GM19397 (cell line): ENCODE results near the gene NAV1.

Source experiments
- ATAC-seq: cut with Tn5 transposase; IDR thresholded peaks from one replicate; pipeline ENCODE4 v1.9.1; 2021; ENCODE audit warnings: mild to moderate bottlenecking, moderate library complexity; ENCODE audit not compliant: unreplicated experiment

The NAV1 gene

GRCh38 chr1:201525193-201525778 is 13.6 kb upstream of the NAV1 start:
- ATAC-seq: no peak

- no peak for ATAC-seq
These were observed 11.0 kb upstream of the NAV1 start for GRCh38 chr1:201527879-201528278.

GRCh38 chr1:201528631-201529252 is 10.2 kb upstream of the NAV1 start:
- ATAC-seq: no peak

- ATAC-seq: no peak
These were observed 8.0 kb upstream of the NAV1 start for GRCh38 chr1:201530741-201531531.

GRCh38 chr1:201531551-201532425 is 7.1 kb upstream of the NAV1 start:
- no peak for ATAC-seq

GRCh38 chr1:201533836-201534235 is 5.1 kb upstream of the NAV1 start:
- no peak for ATAC-seq

GRCh38 chr1:201535046-201535918 is 3.6 kb upstream of the NAV1 start:
- ATAC-seq: no peak

- ATAC-seq: no peak
These were observed 3.0 kb upstream of the NAV1 start for GRCh38 chr1:201535919-201536245.

GRCh38 chr1:201536558-201536957 is 2.4 kb upstream of the NAV1 start:
- no peak for ATAC-seq

- ATAC-seq: no peak
These were observed 1.9 kb upstream of the NAV1 start for GRCh38 chr1:201537028-201537427.

- ATAC-seq: no peak
These were observed 1.5 kb upstream of the NAV1 start for GRCh38 chr1:201537467-201537866.

- no peak for ATAC-seq
These were observed 876 bp upstream of the NAV1 start for GRCh38 chr1:201537891-201538611.

- no peak for ATAC-seq
These were observed 869 bp downstream of the NAV1 start for GRCh38 chr1:201539561-201540431.

GRCh38 chr1:201540846-201541735 is 2.2 kb downstream of the NAV1 start:
- ATAC-seq: no peak

- ATAC-seq: no peak
These were observed 3.5 kb downstream of the NAV1 start for GRCh38 chr1:201542309-201543035.

GRCh38 chr1:201543871-201544642 is 5.1 kb downstream of the NAV1 start:
- ATAC-seq: no peak
